ENCODE data around the gene APBA2.

The APBA2 gene

GRCh38 chr15:28957606-28958498, 72.1 kb downstream of the APBA2 start:
- Histone ChIP-seq H3K9me3 (replicated peaks; ENCODE audit: insufficient read depth, low read length) (no peaks in the 10 kb centered on the region), H3K27ac (ENCODE audit: low read length) (no peak overlapping the region), H4K20me1 (ENCODE audit: insufficient read depth, low read length) (no peaks in the 10 kb centered on the region), H3K4me1 (ENCODE audit: low read length) (peaks cover 18% of the 10 kb centered on the region), H3K4me2 (ENCODE audit: low read depth, low read length) (no peak overlapping the region), H3K4me3 (ENCODE audit: low read length) (no peak overlapping the region), H3F3A (ENCODE audit: insufficient read depth, low read length) (no peaks in the 10 kb centered on the region), H3K9me2 (replicated peaks; ENCODE audit: insufficient read depth, low read length) (no peaks in the 10 kb centered on the region), H3K9ac (ENCODE audit: low read length) (no peak overlapping the region), H3K36me3 (replicated peaks; ENCODE audit: insufficient read depth, low read length) (no peaks in the 10 kb centered on the region), H3K79me2 (ENCODE audit: low read length) (peaks cover 6% of the 10 kb centered on the region; the same call in 1 of the 2 replicates), H2AFZ (ENCODE audit: low read length) (no peak overlapping the region), H3K27me3 (replicated peaks; ENCODE audit: insufficient read depth, low read length) (no peaks in the 10 kb centered on the region)
- DNase-seq: no peak
- TF ChIP-seq CTCF (IDR thresholded peaks at IDR 0.05; ENCODE audit: low read length) (no peak), EZH2phosphoT487 (IDR thresholded peaks at IDR 0.05; ENCODE audit: low read length) (no peak), EZH2 (optimal IDR thresholded peaks at IDR 0.05; ENCODE audit: low read depth, low read length) (no peak)

DNA sequence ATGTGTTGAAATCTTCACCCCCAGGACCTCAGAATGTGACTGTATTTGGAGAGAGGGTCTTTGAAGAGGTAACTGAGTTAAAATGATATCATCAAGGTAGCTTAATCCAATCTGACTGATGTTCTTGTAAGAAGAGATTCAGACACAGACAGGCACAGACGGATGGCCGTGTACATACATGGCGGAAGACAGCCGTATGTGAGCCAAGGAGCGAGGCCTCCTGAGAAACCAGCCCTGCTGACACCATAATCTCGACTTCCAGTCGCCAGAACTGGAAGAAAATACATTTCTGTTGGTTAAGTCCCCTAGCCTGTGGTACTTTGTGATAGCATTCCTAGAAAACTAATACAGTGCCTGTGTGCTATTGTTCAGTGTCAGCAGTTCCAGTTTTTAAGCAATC, 73.6 kb downstream of the APBA2 start:
- Histone ChIP-seq H3K79me2 (ENCODE audit: low read length) (peaks cover 6% of the 10 kb centered on the region; the same call in 1 of the 2 replicates), H3K9ac (ENCODE audit: low read length) (no peak overlapping the region), H3K27me3 (replicated peaks; ENCODE audit: insufficient read depth, low read length) (no peaks in the 10 kb centered on the region), H4K20me1 (ENCODE audit: insufficient read depth, low read length) (no peaks in the 10 kb centered on the region), H3K36me3 (replicated peaks; ENCODE audit: insufficient read depth, low read length) (no peaks in the 10 kb centered on the region), H3F3A (ENCODE audit: insufficient read depth, low read length) (no peaks in the 10 kb centered on the region), H3K27ac (ENCODE audit: low read length) (no peak overlapping the region), H2AFZ (ENCODE audit: low read length) (no peak overlapping the region), H3K4me1 (ENCODE audit: low read length) (peaks cover 18% of the 10 kb centered on the region), H3K4me2 (ENCODE audit: low read depth, low read length) (no peak overlapping the region), H3K9me3 (replicated peaks; ENCODE audit: insufficient read depth, low read length) (no peaks in the 10 kb centered on the region), H3K9me2 (replicated peaks; ENCODE audit: insufficient read depth, low read length) (no peaks in the 10 kb centered on the region), H3K4me3 (ENCODE audit: low read length) (no peak overlapping the region)
- DNase-seq: no peak
- no peak for TF ChIP-seq EZH2 (optimal IDR thresholded peaks at IDR 0.05; ENCODE audit: low read depth, low read length)
- no peak for TF ChIP-seq CTCF (IDR thresholded peaks at IDR 0.05; ENCODE audit: low read length)
- no peak for TF ChIP-seq EZH2phosphoT487 (IDR thresholded peaks at IDR 0.05; ENCODE audit: low read length)

GRCh38 chr15:28960979-28961378, 75.2 kb downstream of the APBA2 start:
- Histone ChIP-seq H3K9me3 (replicated peaks; ENCODE audit: insufficient read depth, low read length) (no peaks in the 10 kb centered on the region), H3K79me2 (ENCODE audit: low read length) (peaks cover 4% of the 10 kb centered on the region; the same call in 1 of the 2 replicates), H3K9me2 (replicated peaks; ENCODE audit: insufficient read depth, low read length) (no peaks in the 10 kb centered on the region), H3K27me3 (replicated peaks; ENCODE audit: insufficient read depth, low read length) (no peaks in the 10 kb centered on the region), H4K20me1 (ENCODE audit: insufficient read depth, low read length) (no peaks in the 10 kb centered on the region), H3F3A (ENCODE audit: insufficient read depth, low read length) (no peaks in the 10 kb centered on the region), H3K27ac (ENCODE audit: low read length) (no peak overlapping the region), H3K4me1 (ENCODE audit: low read length) (0 out of 2 replicates have a peak, but pooled peaks cover 3% of the 10 kb centered on the region), H3K36me3 (replicated peaks; ENCODE audit: insufficient read depth, low read length) (no peaks in the 10 kb centered on the region), H3K4me3 (ENCODE audit: low read length) (no peak overlapping the region), H2AFZ (ENCODE audit: low read length) (no peak overlapping the region), H3K4me2 (ENCODE audit: low read depth, low read length) (no peak overlapping the region), H3K9ac (ENCODE audit: low read length) (no peak overlapping the region)
- TF ChIP-seq EZH2phosphoT487 (IDR thresholded peaks at IDR 0.05; ENCODE audit: low read length) (no peak), CTCF (IDR thresholded peaks at IDR 0.05; ENCODE audit: low read length) (no peak), EZH2 (optimal IDR thresholded peaks at IDR 0.05; ENCODE audit: low read depth, low read length) (no peak)
- no peak for DNase-seq

Data from MM.1S (cell line).